K562 (cell line): ENCODE results near the gene HACL1. TPM values are rescaled to one million over a fixed set of nuclear protein-coding genes. Genes with fewer than 3 reads are reported as not detected.
A peak's percentile ranks its signal among the peaks of the same experiment; 100 is the strongest.

Experiments used
- ATAC-seq: fragments of 200-7000 bp; cut with Tn5 transposase; 3 replicates; pipeline ENCODE4 v1.9.1; 2020; ENCODE audit warnings: moderate library complexity
- BruUV-seq: library from RNA; stranded (reverse); fragments of 400-500 nt; replicated peaks from 2 replicates; lab custom pipeline; 2021; lab: Mats Ljungman, UMichigan
- CTCF ChIA-PET: fragments of 300-600 bp; formaldehyde crosslinking; extraction: SDS; loops from one replicate; lab custom pipeline; 2021; ENCODE audit warnings: low intra/inter-chr PET ratio; lab: Yijun Ruan, JAX
- POLR2A ChIA-PET: fragments of 300-600, 350-650 bp; sonication (Branson Sonifier 250); formaldehyde crosslinking; extraction: SDS; loops from one replicate; lab custom pipeline; 2021; ENCODE audit warnings: antibody characterized with exemption, inconsistent platforms; lab: Yijun Ruan, JAX
- DNase-seq, 4 experiments: peaks; one replicate each; pipeline versions ENCODE4 v3.0.0 to v3.0.0-alpha.2; 2011 to 2018; ENCODE audit warnings: low spot score in 3 of 4, mixed read lengths in 3 of 4; ENCODE audit errors: extremely low read depth in 1 of 4
- FAIRE-seq: peaks from 2 replicates; lab custom pipeline; 2011; peaks lifted over from hg19 to GRCh38; lab: Jason Lieb, UNC
- H2AFZ ChIP-seq: 2 replicates; pipeline ENCODE4 v1.6.0; 2011; ENCODE audit warnings: low read depth, low read length, control low read depth, inconsistent platforms
- H3K27ac ChIP-seq: fragments of 200-600 bp; 3 replicates; pipeline ENCODE4 v1.8.0; 2011; ENCODE audit warnings: low read depth, mild to moderate bottlenecking, control low read depth, inconsistent platforms, low read length, moderate library complexity, mixed read lengths; ENCODE audit errors: extremely low read depth
- H3K27me3 ChIP-seq, 2 experiments: fragments of 300-600 bp in 1 of 2; 2 replicates in 1 of 2; 3 replicates in 1 of 2; pipeline versions ENCODE4 v1.6.0 to v1.8.0; 2011; ENCODE audit warnings: inconsistent platforms in 2 of 2, low read length in 2 of 2, mild to moderate bottlenecking in 1 of 2, mixed read lengths in 1 of 2, moderate library complexity in 1 of 2; ENCODE audit not compliant: control insufficient read depth in 2 of 2, insufficient read depth in 2 of 2
- H3K36me3 ChIP-seq: fragments of 300-600 bp; 3 replicates; pipeline ENCODE4 v1.8.0; 2011; ENCODE audit warnings: mild to moderate bottlenecking, low read length, inconsistent platforms; ENCODE audit not compliant: control insufficient read depth, insufficient read depth
- H3K4me1 ChIP-seq, 2 experiments: fragments of 200-600 bp in 1 of 2; replicated peaks in 1 of 2; 2 replicates in 1 of 2; 3 replicates in 1 of 2; pipeline versions ENCODE4 v1.5.1 to v1.8.0; 2011; ENCODE audit warnings: inconsistent platforms in 2 of 2, low read length in 2 of 2, mild to moderate bottlenecking in 1 of 2, mixed read lengths in 1 of 2, moderate library complexity in 1 of 2; ENCODE audit not compliant: control insufficient read depth in 2 of 2, insufficient read depth in 2 of 2
- H3K4me2 ChIP-seq: 2 replicates; pipeline ENCODE4 v1.6.1; 2011; ENCODE audit warnings: low read length, control low read depth, inconsistent platforms, mixed read lengths; ENCODE audit not compliant: insufficient read depth
- H3K4me3 ChIP-seq: fragments of 200-600 bp; sonication (generic), shearing (Covaris generic); 2 replicates; pipeline ENCODE4 v1.5.1; 2016; ENCODE audit warnings: control low read depth, inconsistent platforms
- H3K79me2 ChIP-seq: fragments of 200-600 bp; 3 replicates; pipeline ENCODE4 v1.8.0; 2011; ENCODE audit warnings: low read length, inconsistent platforms; ENCODE audit not compliant: control insufficient read depth, insufficient read depth
- H3K9ac ChIP-seq, 2 experiments: 2 replicates each; pipeline versions ENCODE4 v1.6.0 to v1.6.1; 2011; ENCODE audit warnings: low read depth in 2 of 2, low read length in 2 of 2, control low read depth in 1 of 2, inconsistent platforms in 1 of 2, mild to moderate bottlenecking in 1 of 2, mixed read lengths in 1 of 2; ENCODE audit not compliant: insufficient read depth in 1 of 2
- H3K9me1 ChIP-seq: one replicate; pipeline ENCODE4 v1.6.0; 2011; ENCODE audit warnings: inconsistent platforms, mild to moderate bottlenecking, low read length, moderate library complexity; ENCODE audit not compliant: control insufficient read depth, insufficient read depth
- H3K9me3 ChIP-seq: replicated peaks from 2 replicates; pipeline ENCODE4 v1.5.1; 2011; ENCODE audit warnings: low read depth, low read length, inconsistent platforms; ENCODE audit not compliant: control insufficient read depth, insufficient read depth
- H4K20me1 ChIP-seq: replicated peaks from 2 replicates; pipeline ENCODE4 v1.6.1; 2011; ENCODE audit warnings: low read length, inconsistent platforms, mixed read lengths; ENCODE audit not compliant: control insufficient read depth, insufficient read depth
- MTA3 ChIP-seq: fragments of 450-650 bp; formaldehyde crosslinking; IDR thresholded peaks from 2 replicates; pipeline ENCODE4 v1.6.1; 2017; ENCODE audit warnings: mild to moderate bottlenecking, borderline replicate concordance
- SREBF2 ChIP-seq: sonication (generic); formaldehyde crosslinking; IDR thresholded peaks from 2 replicates; pipeline ENCODE4 v1.4.0; 2020; ENCODE audit warnings: mild to moderate bottlenecking, missing genetic modification reagents
- ZNF197 ChIP-seq: fragments of 200-800 bp; sonication (Bioruptor generic); IDR thresholded peaks from 2 replicates; pipeline ENCODE4 v1.6.1; 2016; ENCODE audit warnings: low read depth, missing genetic modification characterization, missing compliant biosample characterization
- ZNF316 ChIP-seq: fragments of 450-650 bp; IDR thresholded peaks from 2 replicates; pipeline ENCODE4 v1.6.1; 2016
- WGBS: fragments of 100-300 bp; shearing (Covaris generic); methylation state at CpG from one replicate; pipeline ENCODE4 v1.1.6; 2016; ENCODE audit warnings: low coverage, mixed read lengths; ENCODE audit not compliant: insufficient coverage; ENCODE audit errors: missing lambda C conversion rate; 5-methylcytosine and 5-hydroxymethylcytosine counted together
- in situ Hi-C: fragments of 300-500 bp; cut with MboI; formaldehyde crosslinking; loops from 4 replicates; pipeline ENCODE4 v1.15.0; 2018; ENCODE audit warnings: inconsistent platforms, mixed read lengths
- intact Hi-C: fragments of 100-400 bp; cut with micrococcal nuclease; formaldehyde crosslinking; loops from 2 replicates; pipeline ENCODE4 v1.14.2; 2022
- polyA plus RNA-seq, 8 experiments: library from polyadenylated mRNA; depleted of rRNA in 4 of 8; stranded (reverse) in 5 of 8; unstranded in 3 of 8; fragments of >200 nt; fragmentation: Nextera tagmentation in 2 of 8; fragmentation: Illumina TruSeq in 1 of 8; extraction: Ambion mirVana in 2 of 8; extraction: Trizol in 1 of 8; gene quantifications; 2 replicates each; pipeline versions ENCODE4 v1.2.1 to v1.2.3, GENCODE V29; 2011 to 2014; ENCODE audit warnings: inconsistent platforms in 1 of 8, missing spikeins in 1 of 8
- total RNA-seq, 7 experiments: library from RNA; depleted of rRNA in 6 of 7; stranded (reverse); fragments of >200 nt in 6 of 7; fragmentation: Illumina TruSeq in 2 of 7; extraction: Trizol in 2 of 7; gene quantifications; 2 replicates each; pipeline versions ENCODE4 v1.2.1 to v1.2.3, GENCODE V29; 2011 to 2021; ENCODE audit warnings: low replicate concordance in 1 of 7
- TF ChIP-seq, protein P1 (sequence below): sonication (generic); formaldehyde crosslinking; IDR thresholded peaks from 2 replicates; pipeline ENCODE4 v1.8.0; 2022; ENCODE audit warnings: missing genetic modification reagents, mild to moderate bottlenecking, borderline replicate concordance
- TF ChIP-seq, protein P2 (sequence below), 2 experiments: fragments of 450-650 bp in 1 of 2; sonication (generic) in 1 of 2; formaldehyde crosslinking; conservative IDR thresholded peaks; 2 replicates each; pipeline versions ENCODE4 v1.4.0 to v1.8.1; 2020 to 2022; ENCODE audit warnings: mild to moderate bottlenecking in 1 of 2, missing genetic modification reagents in 1 of 2
- TF ChIP-seq, protein P3 (sequence below): sonication (generic); formaldehyde crosslinking; IDR thresholded peaks from 2 replicates; pipeline ENCODE4 v1.8.1; 2022; ENCODE audit warnings: missing genetic modification reagents

HACL1 gene
- total and polyA plus RNA-seq, 9 of the 15 experiments (the other 6 are each of a cell fraction or from before 2014, with no cell fraction given) = 18.9 to 61.5 (median 30.5) TPM

DNA sequence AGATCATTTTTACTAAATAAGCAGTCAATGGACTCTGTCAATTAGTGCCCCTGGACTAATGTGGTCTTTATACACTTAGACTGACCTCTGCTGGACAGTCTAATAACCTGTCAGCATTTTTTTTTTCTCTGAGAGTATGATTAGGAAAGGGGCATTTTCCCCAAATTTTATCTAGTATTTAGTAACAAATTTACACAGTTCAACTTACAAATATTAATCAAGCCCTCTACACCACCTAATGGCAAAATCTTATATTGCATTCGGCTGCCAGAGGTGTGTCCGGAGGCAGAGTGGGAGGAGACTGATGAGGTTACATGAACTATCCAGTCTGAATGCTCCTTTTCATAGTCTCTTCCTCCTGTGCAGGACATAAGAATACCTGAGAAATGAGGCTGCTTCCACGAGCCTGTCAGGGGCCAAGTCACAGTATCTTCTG lies 43.8 kb downstream of the HACL1 start:
- Histone ChIP-seq H3K9ac (no peak overlapping the region), H3K9me3 (no peaks in the 10 kb centered on the region), H3K79me2 (no peaks in the 10 kb centered on the region), H2AFZ (peak overlapping the region; percentile 69), H3K36me3 (peaks cover 5% of the 10 kb centered on the region; the same call in 1 of the 3 replicates), H3K27me3 (no peaks in the 10 kb centered on the region), H3K4me2 (peak overlapping the region; percentile 27; the same call in 1 of the 2 replicates), H3K4me1 (peaks cover 0 to 8% of the 10 kb centered on the region in 2 experiments; a peak in 2 of 5 replicates), H4K20me1 (no peaks in the 10 kb centered on the region), H3K4me3 (no peak overlapping the region), H3K27ac (no peak overlapping the region; the same call in 2 of the 3 replicates), H3K9me1 (no peaks in the 10 kb centered on the region)
- intact Hi-C loops = loop anchor here (1.0 to 5.0 kb wide), 7 partner anchors 129 to 630 kb away; no protein-coding TSS in a partner anchor
- ChIA-PET POLR2A (interaction anchor here (1.4 kb wide), 1 partner anchor 15 kb away, joined by 4 read pairs; no protein-coding TSS in a partner anchor), CTCF (interaction anchor here (0.5 to 2.4 kb wide), 13 partner anchors 103 to 993 kb away, joined by 3 to 13 read pairs (median 3); no protein-coding TSS in a partner anchor)
- 6% methylated on average over 3 of the region's 3 CpGs for WGBS
- BruUV-seq = no TSS peak
- in situ Hi-C loops = no loop called here
- ATAC-seq (peak; percentile 98), DNase-seq (peak; percentile 52 to 81 (median 64)), FAIRE-seq (peak; percentile 85)
- TF ChIP-seq ZNF316 = peak; percentile 93
- TF ChIP-seq, protein P1, sequence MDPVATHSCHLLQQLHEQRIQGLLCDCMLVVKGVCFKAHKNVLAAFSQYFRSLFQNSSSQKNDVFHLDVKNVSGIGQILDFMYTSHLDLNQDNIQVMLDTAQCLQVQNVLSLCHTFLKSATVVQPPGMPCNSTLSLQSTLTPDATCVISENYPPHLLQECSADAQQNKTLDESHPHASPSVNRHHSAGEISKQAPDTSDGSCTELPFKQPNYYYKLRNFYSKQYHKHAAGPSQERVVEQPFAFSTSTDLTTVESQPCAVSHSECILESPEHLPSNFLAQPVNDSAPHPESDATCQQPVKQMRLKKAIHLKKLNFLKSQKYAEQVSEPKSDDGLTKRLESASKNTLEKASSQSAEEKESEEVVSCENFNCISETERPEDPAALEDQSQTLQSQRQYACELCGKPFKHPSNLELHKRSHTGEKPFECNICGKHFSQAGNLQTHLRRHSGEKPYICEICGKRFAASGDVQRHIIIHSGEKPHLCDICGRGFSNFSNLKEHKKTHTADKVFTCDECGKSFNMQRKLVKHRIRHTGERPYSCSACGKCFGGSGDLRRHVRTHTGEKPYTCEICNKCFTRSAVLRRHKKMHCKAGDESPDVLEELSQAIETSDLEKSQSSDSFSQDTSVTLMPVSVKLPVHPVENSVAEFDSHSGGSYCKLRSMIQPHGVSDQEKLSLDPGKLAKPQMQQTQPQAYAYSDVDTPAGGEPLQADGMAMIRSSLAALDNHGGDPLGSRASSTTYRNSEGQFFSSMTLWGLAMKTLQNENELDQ (CRISPR knock-in tag) = no peak
- TF ChIP-seq, protein P2, sequence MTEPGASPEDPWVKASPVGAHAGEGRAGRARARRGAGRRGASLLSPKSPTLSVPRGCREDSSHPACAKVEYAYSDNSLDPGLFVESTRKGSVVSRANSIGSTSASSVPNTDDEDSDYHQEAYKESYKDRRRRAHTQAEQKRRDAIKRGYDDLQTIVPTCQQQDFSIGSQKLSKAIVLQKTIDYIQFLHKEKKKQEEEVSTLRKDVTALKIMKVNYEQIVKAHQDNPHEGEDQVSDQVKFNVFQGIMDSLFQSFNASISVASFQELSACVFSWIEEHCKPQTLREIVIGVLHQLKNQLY (CRISPR knock-in tag; conservative IDR thresholded peaks at IDR 0.05) = no peak
- no peak for TF ChIP-seq ZNF197
- TF ChIP-seq MTA3 = no peak
- TF ChIP-seq, protein P3, sequence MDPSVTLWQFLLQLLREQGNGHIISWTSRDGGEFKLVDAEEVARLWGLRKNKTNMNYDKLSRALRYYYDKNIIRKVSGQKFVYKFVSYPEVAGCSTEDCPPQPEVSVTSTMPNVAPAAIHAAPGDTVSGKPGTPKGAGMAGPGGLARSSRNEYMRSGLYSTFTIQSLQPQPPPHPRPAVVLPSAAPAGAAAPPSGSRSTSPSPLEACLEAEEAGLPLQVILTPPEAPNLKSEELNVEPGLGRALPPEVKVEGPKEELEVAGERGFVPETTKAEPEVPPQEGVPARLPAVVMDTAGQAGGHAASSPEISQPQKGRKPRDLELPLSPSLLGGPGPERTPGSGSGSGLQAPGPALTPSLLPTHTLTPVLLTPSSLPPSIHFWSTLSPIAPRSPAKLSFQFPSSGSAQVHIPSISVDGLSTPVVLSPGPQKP (CRISPR knock-in tag) = no peak
- TF ChIP-seq SREBF2 (CRISPR knock-in tag) = no peak
